ENCODE data around the gene C2CD3.

C2CD3 gene

DNA sequence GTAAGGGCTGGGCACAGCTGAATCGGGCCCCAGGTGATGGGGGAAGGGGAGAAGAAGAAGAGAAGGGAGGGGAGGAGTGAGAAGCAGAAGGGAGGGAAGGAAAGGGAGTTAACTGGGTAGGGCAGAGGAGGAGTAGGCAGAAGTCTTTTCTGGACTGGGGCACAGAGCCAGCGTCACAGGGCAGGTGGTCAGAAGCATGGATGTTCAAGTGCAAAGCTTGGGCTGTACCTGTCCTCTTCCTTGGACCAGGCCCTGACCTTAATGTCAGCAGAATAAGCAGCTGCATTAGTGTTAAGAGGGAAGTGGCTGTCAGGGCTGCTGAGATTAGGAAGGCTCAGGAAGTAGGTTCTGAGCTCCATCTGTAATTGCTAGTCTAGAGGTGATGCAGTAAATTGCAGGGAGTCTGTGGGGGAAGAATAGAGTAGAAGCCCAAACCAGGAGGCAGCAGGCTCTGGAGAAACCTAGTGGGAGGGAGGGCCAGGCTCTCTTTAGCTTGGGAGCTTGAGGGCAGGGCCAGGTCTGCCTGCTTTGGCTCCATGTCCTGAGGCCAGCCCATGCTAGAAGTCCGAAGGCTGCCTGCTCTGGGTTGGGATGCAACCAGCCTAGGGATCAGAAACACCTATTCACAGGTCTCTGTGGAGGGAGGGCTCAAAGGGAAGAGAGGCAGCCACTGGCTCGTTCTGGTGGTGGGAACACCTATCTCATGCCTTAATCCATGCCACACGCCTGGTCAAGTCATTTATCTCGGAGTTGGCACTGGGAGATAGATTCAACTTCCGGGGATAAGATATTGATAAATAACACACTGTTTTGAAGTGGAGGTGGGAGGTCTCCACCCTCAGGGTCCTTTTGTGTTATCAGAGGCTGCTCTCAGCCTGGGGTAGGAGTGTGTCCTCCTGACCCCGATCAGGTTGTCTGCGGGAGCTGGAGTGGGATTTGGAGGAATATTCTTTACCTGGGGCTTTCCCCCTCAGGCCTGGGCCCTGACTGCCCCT is 160.2 kb downstream of the C2CD3 start:
- DNase-seq (ENCODE audit: low read depth, low spot score), result no peak
- H3K4me3 ChIP-seq (ENCODE audit: low read length), result no peak overlapping the region

GRCh38 chr11:74009675-74010305 is 161.0 kb downstream of the C2CD3 start:
- no peak overlapping the region for H3K4me3 ChIP-seq (ENCODE audit: low read length)
- no peak for DNase-seq (ENCODE audit: low read depth, low spot score)

GRCh38 chr11:74009230-74009547 is 161.6 kb downstream of the C2CD3 start:
- no peak for DNase-seq (ENCODE audit: low read depth, low spot score)
- H3K4me3 ChIP-seq (ENCODE audit: low read length), result no peak overlapping the region

GRCh38 chr11:74008373-74009229 is 162.2 kb downstream of the C2CD3 start, which contains the start of gene UCP3:
Gene UCP3 (minus strand): TSS chr11:74009085. CDS start chr11:74007042, 2,043 bp downstream.
- H3K4me3 ChIP-seq (ENCODE audit: low read length), result no peak within 1 kb of the TSS
- peak; percentile 59 for DNase-seq (ENCODE audit: low read depth, low spot score)

- DNase-seq (ENCODE audit: low read depth, low spot score), result no peak
- no peak overlapping the region for H3K4me3 ChIP-seq (ENCODE audit: low read length)
Observed at GRCh38 chr11:74007691-74008372, 163.0 kb downstream of the C2CD3 start.

GRCh38 chr11:74006743-74007304 is 164.0 kb downstream of the C2CD3 start:
- no peak for DNase-seq (ENCODE audit: low read depth, low spot score)

GRCh38 chr11:74005721-74006517 is 164.9 kb downstream of the C2CD3 start:
- no peak overlapping the region for H3K4me3 ChIP-seq (ENCODE audit: low read length)
- DNase-seq (ENCODE audit: low read depth, low spot score), result no peak

More at GRCh38 chr11:74006743-74007304, 164.0 kb downstream of the C2CD3 start:
- H3K4me3 ChIP-seq (ENCODE audit: low read length), result no peak overlapping the region

DNA sequence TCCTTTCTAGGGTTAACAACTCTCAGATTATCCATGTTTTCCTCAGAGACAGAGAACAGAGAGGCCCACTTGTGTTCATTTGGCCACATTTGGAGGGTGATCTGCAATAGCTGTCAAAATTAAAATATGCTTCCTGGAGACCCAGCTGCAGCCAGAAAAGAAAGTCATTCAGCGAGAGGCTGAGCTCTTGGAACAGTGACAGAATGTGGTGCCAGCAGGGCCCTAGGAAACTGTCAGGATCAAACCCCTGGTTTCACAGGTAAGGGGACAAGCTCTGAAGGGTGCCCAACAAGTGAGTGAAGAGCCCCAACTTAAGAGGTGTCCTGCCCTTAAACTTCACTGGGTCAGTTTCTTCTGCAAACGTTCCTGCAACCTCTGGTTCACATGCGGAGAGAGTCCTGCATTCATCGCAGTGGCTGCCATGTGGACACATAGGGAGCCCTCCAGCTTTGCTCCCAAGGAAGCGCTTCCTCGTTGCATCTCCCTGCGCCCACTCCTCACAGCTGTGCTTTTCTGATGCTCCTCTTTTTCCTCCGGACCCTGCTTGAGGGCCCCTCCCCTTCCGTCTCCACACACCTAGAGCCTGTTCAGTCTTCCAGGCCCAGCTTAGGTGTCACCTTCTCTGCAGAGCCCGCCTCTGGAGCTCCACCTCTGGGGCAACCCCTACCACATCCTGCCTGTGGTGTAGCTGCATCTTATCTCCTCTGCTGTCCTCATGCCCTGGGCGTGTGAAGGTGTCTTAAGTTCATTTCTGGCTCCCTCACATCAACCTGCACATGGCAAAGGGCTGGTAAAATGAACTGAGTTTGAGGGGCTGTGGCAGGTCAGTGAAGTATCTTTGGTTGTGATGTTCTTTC is 165.8 kb downstream of the C2CD3 start:
- H3K4me3 ChIP-seq (ENCODE audit: low read length), result no peak overlapping the region
- peak; percentile 95 for DNase-seq (ENCODE audit: low read depth, low spot score)

DNA sequence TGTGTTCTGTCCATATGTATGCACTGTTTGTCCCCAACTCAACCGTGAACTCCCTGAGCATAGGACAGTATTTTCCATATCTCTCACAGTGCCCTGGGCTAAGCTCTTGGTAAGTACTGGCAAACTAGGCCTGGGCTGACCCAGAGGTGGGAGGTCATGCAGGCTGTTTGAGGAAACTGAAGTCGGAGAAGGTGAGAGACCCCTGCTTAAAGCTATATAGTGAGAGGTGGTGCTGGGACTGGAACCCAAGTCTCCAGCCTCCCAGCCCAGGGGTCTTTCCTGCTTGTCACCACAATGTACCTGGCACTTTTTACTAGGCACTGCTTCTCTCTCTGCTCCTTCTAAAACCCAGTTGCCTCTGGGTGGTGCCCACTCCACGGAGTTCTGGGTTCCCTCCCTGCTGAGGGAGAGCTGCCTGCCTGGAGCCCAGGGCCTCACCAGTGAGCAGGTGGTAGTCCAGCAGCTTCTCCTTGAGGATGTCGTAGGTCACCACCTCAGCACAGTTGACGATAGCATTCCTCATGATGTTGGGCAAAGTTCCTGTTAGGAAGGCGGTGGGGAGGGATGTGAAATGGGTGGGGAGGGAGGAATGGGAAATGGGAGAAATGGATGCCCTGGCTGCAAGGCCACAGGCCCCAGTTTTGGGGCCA is 166.6 kb downstream of the C2CD3 start:
- no peak overlapping the region for H3K4me3 ChIP-seq (ENCODE audit: low read length)
- DNase-seq (ENCODE audit: low read depth, low spot score), result no peak

DNA sequence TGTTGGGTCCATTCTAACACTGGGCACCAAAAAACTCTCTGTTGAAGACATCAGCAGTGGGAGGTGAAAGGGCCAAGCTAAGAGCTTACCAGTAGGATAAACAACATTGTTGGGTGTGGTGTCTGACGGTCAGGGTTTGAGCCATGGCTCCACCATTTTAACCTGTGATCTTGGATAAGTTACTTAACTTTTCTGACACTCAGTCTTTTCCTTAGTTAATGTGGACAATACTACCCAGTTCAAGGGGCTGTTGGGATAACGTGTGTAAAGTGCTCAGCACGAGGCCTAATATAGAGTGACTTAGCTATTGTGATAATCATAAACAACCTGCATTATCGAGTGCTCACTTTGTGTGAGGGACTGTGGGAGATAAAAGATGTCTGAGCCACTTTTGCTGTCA is 168.0 kb downstream of the C2CD3 start:
- DNase-seq (ENCODE audit: low read depth, low spot score), result no peak

GRCh38 chr11:74001822-74002286 is 168.9 kb downstream of the C2CD3 start:
- no peak overlapping the region for H3K4me3 ChIP-seq (ENCODE audit: low read length)
- DNase-seq (ENCODE audit: low read depth, low spot score), result no peak

More for the DNA sequence above, 168.0 kb downstream of the C2CD3 start:
- no peak overlapping the region for H3K4me3 ChIP-seq (ENCODE audit: low read length)

DNA sequence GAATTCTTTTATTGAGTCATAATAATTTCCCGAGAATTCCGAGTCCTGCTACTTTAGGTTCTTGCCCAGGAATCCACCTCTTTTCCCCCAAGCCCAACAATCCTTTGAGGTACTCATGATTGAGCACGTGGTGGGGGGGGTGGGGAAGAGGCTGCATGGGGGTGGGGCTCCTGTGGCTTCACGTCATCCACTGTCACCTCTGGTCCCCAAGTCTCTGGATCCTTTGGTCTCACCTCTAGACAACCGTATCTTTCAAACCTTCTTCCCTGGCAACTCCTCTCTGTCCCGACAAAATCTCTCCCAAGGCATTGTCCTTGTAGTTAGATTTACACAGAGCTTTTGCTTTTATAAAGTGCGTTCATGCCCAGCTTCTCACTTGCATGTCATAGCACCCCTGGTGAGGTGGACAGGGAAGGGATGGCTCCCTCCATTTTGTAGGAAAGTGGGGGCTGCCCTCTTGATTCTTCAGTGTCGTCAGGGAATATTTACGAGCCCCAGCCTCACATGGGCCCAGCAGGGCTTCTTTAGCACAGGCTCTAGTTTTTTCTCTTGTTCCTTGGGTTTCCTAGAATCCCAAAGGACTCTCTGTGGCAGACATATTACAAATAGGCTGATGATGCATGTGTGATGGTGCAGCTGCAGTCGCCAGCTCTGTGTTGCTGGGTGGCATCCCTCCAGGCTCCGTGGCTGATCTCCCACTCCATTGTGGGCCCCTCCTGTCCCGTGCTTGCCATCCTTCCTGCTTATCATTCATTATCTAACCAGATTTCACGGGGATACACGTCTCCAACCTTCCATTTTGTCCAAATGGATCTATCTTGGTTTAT is 170.3 kb downstream of the C2CD3 start:
- DNase-seq (ENCODE audit: low read depth, low spot score), result no peak
- no peak overlapping the region for H3K4me3 ChIP-seq (ENCODE audit: low read length)

GRCh38 chr11:73999581-74000306 is 171.1 kb downstream of the C2CD3 start:
- no peak overlapping the region for H3K4me3 ChIP-seq (ENCODE audit: low read length)
- no peak for DNase-seq (ENCODE audit: low read depth, low spot score)

DNA sequence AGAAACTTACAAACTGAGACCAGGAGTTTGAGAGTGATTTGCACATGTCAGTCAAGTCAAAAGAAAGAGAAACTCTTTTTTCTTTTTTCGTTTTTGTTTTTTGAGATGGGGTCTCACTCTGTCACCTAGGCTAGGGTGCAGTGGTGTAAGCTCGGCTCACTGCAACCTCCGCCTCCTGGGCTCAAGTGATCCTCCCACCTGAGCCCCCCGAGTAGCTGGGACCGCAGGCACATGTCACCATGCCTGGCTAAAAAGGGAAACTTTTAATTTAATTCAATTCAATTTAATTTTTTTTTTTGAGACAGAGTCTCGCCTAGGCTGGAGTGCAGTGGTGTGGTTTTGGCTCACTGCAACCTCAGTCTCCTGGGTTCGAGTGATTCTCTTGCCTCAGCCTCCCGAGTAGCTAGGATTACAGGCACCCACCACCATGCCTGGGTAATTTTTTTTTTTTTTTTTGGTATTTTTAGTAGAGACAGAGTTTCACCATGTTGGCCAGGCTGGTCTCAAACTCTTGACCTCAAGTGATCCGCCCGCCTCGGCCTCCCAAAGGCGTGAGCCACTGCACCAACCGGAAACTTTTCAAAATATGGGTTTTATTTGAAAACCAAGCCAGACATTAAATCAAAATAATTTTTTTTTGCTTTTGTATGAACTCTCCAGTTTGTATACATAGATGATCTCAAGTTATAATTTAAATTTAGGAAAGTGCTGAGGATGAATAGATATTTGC is 171.8 kb downstream of the C2CD3 start:
- no peak overlapping the region for H3K4me3 ChIP-seq (ENCODE audit: low read length)
- DNase-seq (ENCODE audit: low read depth, low spot score), result no peak
